ENCODE results near the gene TTC39C. TPM values are rescaled to one million over a fixed set of nuclear protein-coding genes. Genes with fewer than 3 reads are reported as not detected.

Gene TTC39C
- total RNA-seq, 1 experiment from 2014 or later = 26.1 TPM

DNA sequence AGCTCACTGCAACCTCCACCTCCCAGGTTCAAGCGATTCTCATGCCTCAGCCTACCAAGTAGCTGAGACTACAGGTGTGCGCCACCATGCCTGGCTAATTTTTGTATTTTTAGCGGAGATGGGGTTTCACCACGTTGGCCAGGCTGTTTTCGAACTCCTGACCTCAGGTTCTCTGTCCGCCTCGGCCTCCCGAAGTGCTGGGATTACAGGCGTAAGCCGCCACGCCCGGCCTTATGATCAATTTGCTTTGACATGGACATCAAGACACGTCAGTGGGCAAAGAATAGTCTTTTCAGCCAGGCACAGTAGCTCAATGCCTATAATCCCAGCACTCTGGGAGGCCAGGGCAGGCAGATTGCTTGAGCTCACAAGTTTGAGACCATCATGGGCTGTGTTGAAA is 76.3 kb downstream of the TTC39C start:
- DNase-seq (ENCODE audit: low read depth, low spot score) = no peak
- in situ Hi-C loops (cut with HindIII; ENCODE audit: low pct_unique_long_range_greater_than_20kb, low sequenced_read_pairs) = no loop called here

DNA sequence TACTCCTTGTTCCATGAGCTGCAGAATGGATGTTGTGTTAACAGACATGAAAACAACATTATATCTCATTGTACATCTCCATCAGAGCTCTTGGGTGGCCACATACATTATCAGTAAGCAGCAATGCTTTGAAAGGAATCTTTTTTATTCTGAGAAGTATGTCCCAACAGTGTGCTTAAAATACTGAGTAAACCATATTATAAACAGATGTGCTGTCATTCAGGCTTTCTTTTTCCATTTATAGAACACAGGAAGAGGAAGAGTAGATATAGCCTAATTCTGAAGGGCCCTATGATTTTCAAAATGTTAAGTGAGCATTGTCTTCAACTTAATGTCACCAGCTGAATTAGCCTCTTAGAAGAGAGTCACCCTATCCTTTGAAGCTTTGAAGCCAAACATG is 80.0 kb downstream of the TTC39C start:
- no peak for DNase-seq (ENCODE audit: low read depth, low spot score)
- in situ Hi-C loops (cut with HindIII; ENCODE audit: low pct_unique_long_range_greater_than_20kb, low sequenced_read_pairs) = no loop called here

DNA sequence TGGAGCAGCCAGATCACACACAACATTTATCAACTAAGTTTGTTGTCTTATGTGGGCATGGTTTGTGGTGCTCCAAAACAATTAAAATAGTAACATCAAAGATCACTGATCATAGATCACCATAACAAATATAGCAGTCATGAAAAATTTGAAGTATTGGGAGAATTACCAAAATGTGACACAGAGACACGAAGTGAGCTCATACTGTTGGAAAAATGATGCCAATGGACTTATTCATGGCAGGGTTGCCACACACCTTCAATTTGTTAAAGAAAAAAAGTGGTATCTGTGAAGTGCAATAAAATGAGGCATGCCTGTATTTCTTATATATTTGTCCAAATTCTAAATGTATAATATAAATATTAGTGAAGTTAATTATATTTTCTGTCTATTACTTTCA is 81.4 kb downstream of the TTC39C start:
- DNase-seq (ENCODE audit: low read depth, low spot score) = no peak
- in situ Hi-C loops (cut with HindIII; ENCODE audit: low pct_unique_long_range_greater_than_20kb, low sequenced_read_pairs) = no loop called here

DNA sequence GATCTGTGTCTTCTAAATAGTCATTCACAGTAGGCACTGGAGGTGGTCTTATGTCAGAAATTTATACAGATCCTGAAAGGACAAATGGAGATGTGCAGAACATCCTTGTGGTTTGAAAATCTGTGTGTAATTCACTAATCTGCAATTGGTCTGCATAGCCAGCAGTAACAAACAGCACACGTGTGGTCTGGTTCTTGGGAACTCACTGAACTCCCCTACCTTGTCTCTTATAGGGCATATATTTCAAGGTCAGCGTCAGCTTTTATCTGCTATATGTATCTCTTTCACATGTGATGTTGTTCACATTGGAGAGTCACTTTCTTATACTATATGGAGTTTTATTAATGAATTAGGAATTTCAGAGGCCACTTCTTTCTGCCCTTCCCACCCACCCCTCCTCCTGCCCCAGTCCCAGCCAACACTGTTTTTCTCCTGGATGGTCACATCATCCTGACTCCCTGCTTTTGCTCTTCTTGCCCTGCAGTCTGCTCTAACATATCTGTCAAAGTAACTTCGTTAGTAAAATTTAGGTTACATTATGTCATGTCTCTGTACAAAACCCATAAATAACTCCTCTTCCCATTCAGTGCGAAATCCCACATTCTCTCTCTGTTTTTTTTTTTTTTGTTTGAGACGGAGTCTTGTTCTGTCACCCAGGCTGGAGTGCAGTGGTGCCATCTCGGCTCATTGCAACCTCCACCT is 88.9 kb downstream of the TTC39C start:
- in situ Hi-C loops (cut with HindIII; ENCODE audit: low pct_unique_long_range_greater_than_20kb, low sequenced_read_pairs) = no loop called here
- DNase-seq (ENCODE audit: low read depth, low spot score) = no peak

DNA sequence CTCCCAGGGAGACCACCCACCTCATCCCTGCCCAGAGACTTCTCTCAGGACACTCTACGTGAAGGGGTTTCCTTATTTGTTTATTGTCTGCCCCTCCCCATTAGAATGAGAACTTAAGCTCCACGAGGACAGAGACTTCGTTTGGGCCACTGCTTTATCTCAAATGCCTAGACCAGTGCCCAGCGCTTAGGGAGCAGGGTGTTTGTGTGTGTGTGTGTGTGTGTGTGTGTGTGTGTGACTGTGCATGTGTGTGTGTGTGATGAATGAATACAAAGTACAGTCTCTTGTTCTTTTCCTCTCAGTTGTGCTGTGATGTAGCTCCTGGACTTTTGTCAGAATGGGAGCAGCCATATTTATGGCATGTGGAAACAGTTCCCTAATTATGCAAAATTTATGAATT is 89.9 kb downstream of the TTC39C start:
- no peak for DNase-seq (ENCODE audit: low read depth, low spot score)
- in situ Hi-C loops (cut with HindIII; ENCODE audit: low pct_unique_long_range_greater_than_20kb, low sequenced_read_pairs) = no loop called here

DNA sequence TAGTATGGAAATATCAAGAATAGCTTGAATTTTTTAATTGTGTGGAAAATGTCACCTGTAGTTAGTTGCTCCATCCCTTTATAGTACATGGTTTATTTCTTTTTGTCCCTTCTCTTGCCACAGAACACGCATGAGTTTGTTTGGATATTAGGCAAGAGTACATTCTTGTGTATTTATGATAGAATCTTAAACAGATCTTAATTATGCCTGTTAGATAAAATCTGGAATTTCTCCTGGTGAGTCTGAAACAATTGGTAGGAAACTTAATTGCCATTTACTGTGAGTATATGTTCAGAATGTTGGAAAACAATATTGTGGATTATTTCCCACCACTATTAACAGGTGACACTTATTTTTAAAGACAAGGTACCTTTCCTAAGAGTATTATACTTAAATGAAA is 94.1 kb downstream of the TTC39C start:
- in situ Hi-C loops (cut with HindIII; ENCODE audit: low pct_unique_long_range_greater_than_20kb, low sequenced_read_pairs) = no loop called here

DNA sequence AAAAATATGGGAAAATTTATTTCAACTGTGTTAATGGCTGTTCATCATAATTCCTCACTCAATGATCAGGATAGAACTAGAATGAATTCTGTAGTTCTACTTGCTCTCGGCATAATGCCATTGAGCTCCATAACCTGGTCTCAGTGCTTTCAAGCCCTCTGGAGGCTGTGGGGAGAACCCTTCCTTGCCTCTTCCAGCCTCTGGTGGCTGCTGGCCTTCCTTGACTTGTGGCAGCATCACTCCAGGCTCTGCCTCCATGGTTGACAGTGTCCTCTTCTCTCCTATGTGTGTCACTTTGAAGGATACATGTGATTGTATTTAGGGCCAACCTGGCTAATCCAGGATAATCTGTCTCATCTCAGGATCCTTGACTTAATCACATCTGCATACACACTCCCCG is 97.4 kb downstream of the TTC39C start:
- no peak for DNase-seq (ENCODE audit: low read depth, low spot score)
- in situ Hi-C loops (cut with HindIII; ENCODE audit: low pct_unique_long_range_greater_than_20kb, low sequenced_read_pairs) = no loop called here

More for the DNA sequence above, 94.1 kb downstream of the TTC39C start:
- no peak for DNase-seq (ENCODE audit: low read depth, low spot score)

DNA sequence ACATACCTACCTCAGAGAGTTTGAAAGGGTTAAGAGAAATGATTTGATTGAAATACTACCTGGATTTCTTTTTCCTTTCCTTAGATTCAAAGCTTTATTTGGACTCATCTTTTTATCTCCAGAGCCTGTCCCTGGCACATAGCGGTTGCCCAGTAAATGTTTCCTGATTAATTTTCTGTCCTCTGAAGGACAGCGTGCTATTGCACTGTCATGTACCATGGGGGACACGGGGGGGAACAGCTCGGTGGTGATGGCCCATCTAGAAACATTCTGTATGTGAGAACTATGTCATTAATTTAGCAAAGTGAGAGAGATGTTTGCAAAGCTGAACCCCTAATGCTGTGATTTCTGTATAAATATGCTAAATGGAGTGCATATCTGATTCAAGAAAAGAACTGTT is 97.9 kb downstream of the TTC39C start:
- in situ Hi-C loops (cut with HindIII; ENCODE audit: low pct_unique_long_range_greater_than_20kb, low sequenced_read_pairs) = no loop called here
- DNase-seq (ENCODE audit: low read depth, low spot score) = no peak

DNA sequence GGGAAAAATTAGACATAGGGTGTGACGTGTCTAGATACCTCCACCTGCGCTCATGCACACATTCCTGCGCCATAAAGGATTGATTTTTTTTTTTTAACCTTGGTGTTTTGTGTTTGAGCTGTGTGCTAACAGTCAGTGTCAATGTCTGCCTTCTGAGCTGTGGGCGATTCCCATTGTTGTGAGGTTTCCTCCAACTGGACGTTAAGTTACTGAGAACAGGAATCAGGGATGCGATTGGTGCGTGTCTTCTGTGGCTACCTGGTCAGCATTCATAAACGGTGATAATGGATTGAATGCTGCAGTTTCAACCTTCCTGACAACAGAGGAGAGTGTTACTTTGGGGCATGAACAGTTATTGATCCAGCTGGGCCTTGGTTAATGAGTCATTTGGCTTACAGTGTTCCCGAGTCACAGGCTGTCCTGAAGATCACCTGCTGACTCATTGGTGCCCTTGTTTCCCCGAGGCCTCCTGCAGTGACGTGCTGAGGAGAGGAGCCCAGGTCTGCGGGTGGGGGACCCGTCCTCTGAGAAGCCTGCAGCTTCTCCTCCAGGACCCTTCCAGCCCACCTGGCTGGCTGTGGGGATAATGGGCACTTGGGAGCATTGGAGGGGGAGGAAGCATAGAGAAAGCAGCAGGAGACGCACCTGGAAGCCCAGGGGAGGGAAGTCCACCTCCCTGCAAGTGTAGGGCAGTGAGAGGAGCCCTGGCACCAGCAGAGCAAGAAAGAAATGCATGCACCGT is 98.5 kb downstream of the TTC39C start:
- in situ Hi-C loops (cut with HindIII; ENCODE audit: low pct_unique_long_range_greater_than_20kb, low sequenced_read_pairs) = no loop called here
- no peak for DNase-seq (ENCODE audit: low read depth, low spot score)

DNA sequence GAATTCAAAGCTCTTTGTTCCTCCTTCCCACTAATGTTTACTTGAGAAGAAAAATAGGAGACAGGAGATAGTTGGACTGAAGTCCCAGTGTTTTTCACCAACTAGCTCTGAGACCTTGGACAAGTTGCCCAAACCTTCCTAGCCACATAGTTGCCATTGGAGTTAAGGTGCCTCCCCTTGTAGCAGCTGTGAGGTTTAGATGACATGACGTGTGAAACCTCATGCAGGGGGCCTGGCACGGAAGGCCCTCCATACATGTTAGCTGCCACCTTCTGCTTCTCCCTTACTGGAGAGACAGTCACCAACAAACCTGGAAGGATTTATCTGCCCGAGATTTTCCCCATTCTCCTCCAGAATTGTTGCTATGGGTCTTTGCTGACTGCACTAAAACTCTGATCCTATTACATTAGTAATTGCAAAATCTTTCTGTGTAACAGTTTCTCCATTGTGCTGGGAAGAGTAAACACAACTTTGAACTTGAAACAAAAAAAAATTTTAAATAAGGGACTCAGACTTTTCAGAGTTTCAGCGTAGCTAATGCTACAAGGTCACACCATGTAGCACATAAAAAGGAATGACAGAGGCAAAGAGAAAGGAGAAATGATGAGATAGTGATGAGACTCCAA is 100.5 kb downstream of the TTC39C start:
- DNase-seq (ENCODE audit: low read depth, low spot score) = no peak
- in situ Hi-C loops (cut with HindIII; ENCODE audit: low pct_unique_long_range_greater_than_20kb, low sequenced_read_pairs) = no loop called here

DNA sequence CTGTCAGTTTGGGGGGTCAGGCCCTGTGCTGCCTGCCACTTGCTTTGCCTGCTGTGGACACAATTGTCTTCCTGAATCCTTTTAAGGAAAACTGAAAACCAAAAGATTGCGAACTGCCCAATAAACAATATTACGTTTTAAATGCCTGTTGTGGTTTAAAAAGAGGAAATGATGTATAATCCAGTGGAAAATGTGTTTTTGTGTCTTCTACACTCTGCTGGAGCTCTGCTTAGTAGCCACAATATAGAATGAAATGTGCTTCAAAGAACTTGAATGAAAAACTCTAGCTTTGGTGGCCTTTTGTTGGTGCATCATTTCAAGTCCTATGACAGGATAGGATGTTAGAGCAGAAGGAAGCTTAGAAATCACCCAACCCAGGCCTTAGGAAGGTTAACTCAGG is 101.1 kb downstream of the TTC39C start:
- no peak for DNase-seq (ENCODE audit: low read depth, low spot score)
- in situ Hi-C loops (cut with HindIII; ENCODE audit: low pct_unique_long_range_greater_than_20kb, low sequenced_read_pairs) = no loop called here

DNA sequence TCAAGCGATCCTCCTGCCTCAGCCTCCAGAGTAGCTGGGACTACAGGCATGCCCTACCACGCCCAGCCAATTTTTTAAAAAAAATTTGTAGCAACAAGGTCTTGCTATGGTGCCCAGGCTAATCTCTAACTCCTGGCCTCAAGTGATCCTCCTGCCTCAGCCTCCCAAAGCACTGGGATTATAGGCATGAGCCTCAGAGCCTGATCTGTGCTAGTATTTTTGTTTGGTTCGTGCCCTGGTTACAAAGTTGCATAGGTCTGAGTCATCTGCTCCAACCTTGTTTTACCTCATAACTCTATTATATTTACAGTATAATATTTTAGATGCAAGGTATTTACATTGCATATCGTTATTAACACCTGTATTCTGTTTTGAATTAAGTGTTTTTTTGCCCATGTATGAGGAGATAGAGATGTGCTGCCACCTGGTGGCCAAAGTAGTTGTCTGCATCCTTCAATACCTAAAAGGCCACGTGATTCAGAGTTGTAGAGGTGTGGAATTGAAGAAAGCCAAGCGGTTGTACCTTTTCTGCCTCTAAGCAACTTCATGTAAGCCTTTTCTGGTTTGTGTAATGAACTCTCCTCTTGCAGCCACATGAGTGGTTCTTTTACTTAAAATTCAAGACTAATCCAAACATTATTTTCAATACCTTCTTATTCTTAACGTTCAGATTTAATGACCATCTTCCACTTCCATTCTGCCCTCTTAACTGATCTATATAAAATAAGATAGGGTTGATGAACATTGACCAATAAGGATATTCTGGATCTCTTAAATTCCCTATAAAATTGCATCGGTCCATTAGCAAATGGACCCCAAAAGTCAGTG is 104.4 kb downstream of the TTC39C start:
- DNase-seq (ENCODE audit: low read depth, low spot score) = peak; percentile 74
- in situ Hi-C loops (cut with HindIII; ENCODE audit: low pct_unique_long_range_greater_than_20kb, low sequenced_read_pairs) = no loop called here

DNA sequence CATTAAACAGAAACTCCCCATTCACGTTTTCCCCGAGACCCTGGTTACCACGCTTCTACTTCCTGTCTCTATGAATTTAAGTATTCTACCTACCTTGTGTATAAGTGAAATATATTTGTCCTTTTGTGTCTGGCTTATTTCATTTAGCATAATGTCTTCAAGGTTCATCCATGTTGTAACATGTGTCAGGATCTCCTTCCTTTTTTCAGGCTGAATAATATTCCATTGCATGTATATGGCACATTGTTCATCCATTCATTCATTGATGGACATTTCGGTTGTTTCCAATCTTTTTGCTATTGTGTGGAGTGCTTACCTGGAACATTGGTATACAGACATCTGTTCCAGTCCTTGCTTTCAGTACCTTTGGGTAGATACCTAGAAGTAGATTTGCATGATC is 106.1 kb downstream of the TTC39C start:
- in situ Hi-C loops (cut with HindIII; ENCODE audit: low pct_unique_long_range_greater_than_20kb, low sequenced_read_pairs) = no loop called here
- no peak for DNase-seq (ENCODE audit: low read depth, low spot score)

DNA sequence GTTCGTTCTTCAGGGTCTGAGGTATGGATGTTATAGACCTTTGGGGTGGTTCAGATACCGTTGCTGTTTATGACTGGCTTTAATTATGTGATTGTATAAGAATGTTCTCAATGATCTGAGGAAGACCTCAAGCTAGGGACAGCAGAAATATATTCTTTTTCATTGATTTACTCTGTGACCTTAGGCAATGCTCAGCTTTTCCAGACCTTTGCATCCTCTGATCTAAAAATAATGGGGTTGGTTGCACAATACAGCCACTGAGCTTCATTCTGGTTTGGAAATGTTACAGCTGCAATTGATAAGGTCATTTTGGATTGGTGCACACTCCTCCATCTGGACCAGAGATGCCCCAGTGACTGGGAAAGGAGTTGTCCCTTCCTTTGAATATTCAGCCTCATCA is 107.1 kb downstream of the TTC39C start:
- in situ Hi-C loops (cut with HindIII; ENCODE audit: low pct_unique_long_range_greater_than_20kb, low sequenced_read_pairs) = no loop called here

DNA sequence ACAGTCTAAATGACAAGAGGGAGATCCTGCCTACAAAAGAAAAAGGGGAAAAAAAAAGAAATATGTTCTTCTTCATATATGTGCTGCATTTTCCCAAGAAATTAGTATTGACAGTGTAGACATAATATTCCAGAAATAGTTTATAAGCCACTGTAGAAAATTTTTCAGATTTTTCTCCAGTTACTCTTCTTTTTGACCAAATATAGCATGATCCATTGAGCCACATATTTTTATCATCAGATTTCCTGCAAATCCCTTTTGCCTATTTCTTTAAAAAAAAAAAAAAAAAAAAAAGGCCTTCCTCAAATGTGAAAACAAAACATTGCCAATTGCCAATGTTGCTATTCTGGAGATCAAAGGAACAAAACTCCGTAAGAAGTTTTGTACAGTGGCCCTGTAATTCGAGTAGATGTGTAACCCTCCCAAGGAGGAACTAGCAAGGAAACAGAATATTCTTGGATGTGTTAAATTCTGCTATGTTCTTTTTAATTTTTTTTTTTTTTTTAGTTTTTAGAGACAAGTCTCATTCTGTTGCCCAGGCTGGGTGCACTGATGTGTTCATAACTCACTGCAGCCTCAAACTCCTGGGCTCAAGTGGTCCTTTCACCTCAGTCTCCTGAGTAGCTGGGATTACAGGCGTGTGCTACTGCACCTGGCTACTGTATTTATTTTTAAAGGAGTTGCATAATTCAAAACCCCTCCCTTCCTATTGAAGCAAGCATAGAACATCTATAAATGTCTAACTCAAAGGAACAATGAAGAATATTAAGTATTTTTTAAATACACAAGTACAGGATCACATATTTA is 111.8 kb downstream of the TTC39C start:
- no peak for DNase-seq (ENCODE audit: low read depth, low spot score)
- in situ Hi-C loops (cut with HindIII; ENCODE audit: low pct_unique_long_range_greater_than_20kb, low sequenced_read_pairs) = no loop called here

More for the DNA sequence above, 107.1 kb downstream of the TTC39C start:
- no peak for DNase-seq (ENCODE audit: low read depth, low spot score)

DNA sequence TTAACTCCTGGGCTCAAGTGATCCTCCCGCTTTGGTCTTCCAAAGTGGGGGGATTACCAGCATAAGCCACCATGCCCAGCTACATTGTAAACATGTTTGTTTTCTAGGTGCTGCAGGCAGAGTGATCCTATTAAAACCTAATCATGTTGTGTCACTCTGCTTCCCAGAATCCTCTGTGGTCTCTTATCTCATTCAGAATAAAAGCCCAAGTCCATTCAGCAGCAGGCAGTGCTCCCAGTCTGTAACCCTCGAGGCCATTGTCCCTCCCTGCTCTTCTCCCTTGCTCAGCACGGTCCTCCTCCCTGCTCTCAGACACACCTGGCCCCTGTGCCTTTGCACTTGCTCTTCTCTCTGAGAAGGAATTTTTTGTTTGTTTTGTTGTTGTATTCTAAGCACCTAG is 113.2 kb downstream of the TTC39C start:
- in situ Hi-C loops (cut with HindIII; ENCODE audit: low pct_unique_long_range_greater_than_20kb, low sequenced_read_pairs) = no loop called here

DNA sequence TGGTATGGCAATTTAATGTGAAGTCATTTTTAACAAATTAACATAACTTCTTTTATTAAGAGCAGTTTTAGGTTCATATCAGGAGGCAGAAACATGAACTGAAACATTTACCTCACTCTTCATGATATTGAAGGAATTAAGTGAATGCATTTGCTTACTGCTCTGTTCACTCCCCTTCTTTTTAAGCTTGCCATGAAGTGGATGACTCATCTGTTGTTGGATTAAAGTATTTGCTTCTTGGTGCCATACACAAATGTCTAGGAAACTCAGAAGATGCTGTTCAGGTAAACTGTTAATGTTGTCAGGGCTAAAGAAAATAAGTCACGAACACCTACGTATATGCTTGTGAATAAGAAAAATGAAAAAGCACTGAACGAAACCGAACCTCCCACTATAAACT is 114.1 kb downstream of the TTC39C start:
- in situ Hi-C loops (cut with HindIII; ENCODE audit: low pct_unique_long_range_greater_than_20kb, low sequenced_read_pairs) = no loop called here
- DNase-seq (ENCODE audit: low read depth, low spot score) = no peak

More for the DNA sequence above, 113.2 kb downstream of the TTC39C start:
- DNase-seq (ENCODE audit: low read depth, low spot score) = no peak
